Glutamatergic neuron (in vitro differentiated cells): ENCODE data around the gene KLHL2. TPM values are rescaled to one million over a fixed set of nuclear protein-coding genes. Genes with fewer than 3 reads are reported as not detected.

Experiments
- DNase-seq: peaks from one replicate; pipeline ENCODE4 v3.0.0; 2022
- H3K27ac Mint-ChIP-seq: one replicate; pipeline ENCODE4 v1.8.0; 2020; ENCODE audit warnings: mild to moderate bottlenecking, mixed read lengths, inconsistent platforms; ENCODE audit not compliant: unreplicated experiment
- H3K27me3 Mint-ChIP-seq: one replicate; pipeline ENCODE4 v1.8.0; 2020; ENCODE audit warnings: mild to moderate bottlenecking, moderate library complexity, mixed read lengths, inconsistent platforms; ENCODE audit not compliant: unreplicated experiment
- H3K36me3 Mint-ChIP-seq: one replicate; pipeline ENCODE4 v1.8.0; 2020; ENCODE audit warnings: mild to moderate bottlenecking, mixed read lengths, inconsistent platforms; ENCODE audit not compliant: unreplicated experiment
- H3K4me1 Mint-ChIP-seq: one replicate; pipeline ENCODE4 v1.8.0; 2020; ENCODE audit warnings: mild to moderate bottlenecking, low read depth, mixed read lengths, inconsistent platforms; ENCODE audit not compliant: unreplicated experiment
- H3K4me3 Mint-ChIP-seq: one replicate; pipeline ENCODE4 v1.8.0; 2020; ENCODE audit warnings: mild to moderate bottlenecking, mixed read lengths, inconsistent platforms; ENCODE audit not compliant: unreplicated experiment
- H3K9me3 Mint-ChIP-seq: one replicate; pipeline ENCODE4 v1.8.0; 2020; ENCODE audit warnings: mild to moderate bottlenecking, moderate library complexity, mixed read lengths, inconsistent platforms; ENCODE audit not compliant: unreplicated experiment
- total RNA-seq: library from RNA; stranded (reverse); fragmentation: NEBNext Ultra II Directional; extraction: Animal tissue kit (Norgen Biotek cat#: 25700); gene quantifications from one replicate; pipeline ENCODE4 v1.2.1, GENCODE V29; 2021; ENCODE audit not compliant: unreplicated experiment
- TF ChIP-seq, protein P1 (sequence below): fragments of 200-600 bp; sonication (generic); IDR thresholded peaks from one replicate; pipeline ENCODE4 v1.5.0; 2021; ENCODE audit not compliant: partially characterized antibody, unreplicated experiment

The KLHL2 gene
- total RNA-seq, 1 donor from 2014 or later: 19.7 TPM

DNA sequence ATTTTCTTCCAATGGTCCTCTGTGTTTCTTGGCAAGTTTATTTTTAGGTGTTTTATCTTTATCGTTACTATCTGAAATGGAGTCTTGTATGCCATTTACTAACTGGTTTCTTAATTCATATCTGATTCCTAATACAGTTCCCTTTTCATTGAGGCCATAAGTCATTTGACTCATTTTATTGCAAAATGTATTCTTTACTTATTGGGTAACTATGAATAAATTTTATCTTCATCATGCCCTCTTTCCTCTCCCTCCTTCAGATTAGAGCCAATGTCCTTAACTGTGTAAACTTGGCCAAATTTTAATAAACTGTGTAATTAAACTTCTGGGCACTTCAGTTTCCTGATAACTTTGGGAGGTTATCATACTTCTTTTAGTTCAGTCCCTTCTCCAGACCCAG is 100.8 kb downstream of the KLHL2 start:
- Mint-ChIP-seq H3K4me3 (no peak overlapping the region), H3K9me3 (no peaks in the 10 kb centered on the region), H3K27ac (no peak overlapping the region), H3K27me3 (no peaks in the 10 kb centered on the region), H3K36me3 (no peaks in the 10 kb centered on the region), H3K4me1 (no peaks in the 10 kb centered on the region)
- no peak for DNase-seq
- TF ChIP-seq, protein P1, sequence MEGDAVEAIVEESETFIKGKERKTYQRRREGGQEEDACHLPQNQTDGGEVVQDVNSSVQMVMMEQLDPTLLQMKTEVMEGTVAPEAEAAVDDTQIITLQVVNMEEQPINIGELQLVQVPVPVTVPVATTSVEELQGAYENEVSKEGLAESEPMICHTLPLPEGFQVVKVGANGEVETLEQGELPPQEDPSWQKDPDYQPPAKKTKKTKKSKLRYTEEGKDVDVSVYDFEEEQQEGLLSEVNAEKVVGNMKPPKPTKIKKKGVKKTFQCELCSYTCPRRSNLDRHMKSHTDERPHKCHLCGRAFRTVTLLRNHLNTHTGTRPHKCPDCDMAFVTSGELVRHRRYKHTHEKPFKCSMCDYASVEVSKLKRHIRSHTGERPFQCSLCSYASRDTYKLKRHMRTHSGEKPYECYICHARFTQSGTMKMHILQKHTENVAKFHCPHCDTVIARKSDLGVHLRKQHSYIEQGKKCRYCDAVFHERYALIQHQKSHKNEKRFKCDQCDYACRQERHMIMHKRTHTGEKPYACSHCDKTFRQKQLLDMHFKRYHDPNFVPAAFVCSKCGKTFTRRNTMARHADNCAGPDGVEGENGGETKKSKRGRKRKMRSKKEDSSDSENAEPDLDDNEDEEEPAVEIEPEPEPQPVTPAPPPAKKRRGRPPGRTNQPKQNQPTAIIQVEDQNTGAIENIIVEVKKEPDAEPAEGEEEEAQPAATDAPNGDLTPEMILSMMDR: no peak

DNA sequence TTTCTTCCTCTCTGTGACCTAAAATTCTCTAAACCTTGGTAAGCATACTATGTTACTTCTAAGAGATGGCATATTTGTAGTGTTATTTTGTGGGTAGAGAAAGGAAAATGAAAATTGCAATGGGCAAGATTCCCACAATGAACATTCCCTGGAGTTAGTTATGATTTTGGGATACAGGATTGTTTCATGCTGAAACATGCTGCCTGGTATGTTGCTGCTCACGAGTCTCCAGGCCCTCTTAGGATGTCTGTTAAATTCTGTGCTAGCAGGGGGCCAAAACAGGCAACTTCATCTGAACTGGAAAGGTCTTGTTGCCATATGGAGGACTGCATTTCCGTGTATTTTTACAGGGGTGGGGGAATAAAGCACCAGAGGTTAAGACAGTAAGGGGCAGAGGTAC is 101.2 kb downstream of the KLHL2 start:
- Mint-ChIP-seq H3K9me3 (no peaks in the 10 kb centered on the region), H3K36me3 (no peaks in the 10 kb centered on the region), H3K27ac (no peak overlapping the region), H3K4me1 (no peaks in the 10 kb centered on the region), H3K4me3 (no peak overlapping the region), H3K27me3 (no peaks in the 10 kb centered on the region)
- DNase-seq: no peak
- TF ChIP-seq, protein P1: no peak

DNA sequence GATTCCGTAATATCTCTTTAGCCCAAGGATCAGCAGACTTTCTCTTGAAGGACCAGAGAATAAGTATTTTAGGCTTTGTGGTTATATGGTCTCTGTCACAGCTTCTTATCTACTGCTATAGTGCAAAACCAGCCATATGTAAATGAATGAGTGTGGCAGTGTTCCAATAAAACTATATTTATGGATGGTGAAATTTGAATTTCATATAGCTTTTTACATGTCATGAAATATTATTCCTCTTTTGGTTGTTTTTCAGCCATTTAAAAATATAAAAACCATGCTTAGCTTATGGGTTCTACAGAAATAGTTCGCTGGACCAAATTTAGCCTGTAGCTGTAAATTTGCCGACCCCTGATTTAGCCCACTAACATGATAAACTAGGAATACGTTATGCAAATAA is 102.1 kb downstream of the KLHL2 start:
- H3K27me3 Mint-ChIP-seq: no peaks in the 10 kb centered on the region
- DNase-seq: no peak
- H3K9me3 Mint-ChIP-seq: no peaks in the 10 kb centered on the region
- TF ChIP-seq, protein P1: no peak
- H3K4me1 Mint-ChIP-seq: no peaks in the 10 kb centered on the region
- no peaks in the 10 kb centered on the region for H3K36me3 Mint-ChIP-seq
- no peak overlapping the region for H3K4me3 Mint-ChIP-seq
- no peak overlapping the region for H3K27ac Mint-ChIP-seq

DNA sequence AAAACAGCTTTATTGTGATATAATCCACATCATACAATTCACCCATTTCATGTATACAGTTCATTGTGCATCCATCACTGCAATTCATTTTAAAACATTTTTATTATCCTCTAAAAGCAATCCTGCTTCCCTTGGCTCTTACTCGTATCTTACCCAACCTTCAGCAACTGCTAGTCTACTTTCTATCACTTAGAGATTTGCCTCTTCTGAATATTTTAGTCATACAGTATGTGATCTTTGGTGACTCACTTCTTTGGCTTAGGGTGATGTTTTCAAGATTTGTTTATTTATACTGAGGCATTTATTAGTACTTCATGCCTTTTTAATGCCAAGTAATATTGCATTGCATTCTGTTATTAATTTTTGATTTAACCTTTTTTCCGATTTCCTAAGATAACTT is 105.1 kb downstream of the KLHL2 start:
- H3K27me3 Mint-ChIP-seq: no peaks in the 10 kb centered on the region
- H3K27ac Mint-ChIP-seq: no peak overlapping the region
- TF ChIP-seq, protein P1: no peak
- H3K4me3 Mint-ChIP-seq: no peak overlapping the region
- H3K36me3 Mint-ChIP-seq: no peaks in the 10 kb centered on the region
- no peaks in the 10 kb centered on the region for H3K9me3 Mint-ChIP-seq
- no peak for DNase-seq
- H3K4me1 Mint-ChIP-seq: no peaks in the 10 kb centered on the region

DNA sequence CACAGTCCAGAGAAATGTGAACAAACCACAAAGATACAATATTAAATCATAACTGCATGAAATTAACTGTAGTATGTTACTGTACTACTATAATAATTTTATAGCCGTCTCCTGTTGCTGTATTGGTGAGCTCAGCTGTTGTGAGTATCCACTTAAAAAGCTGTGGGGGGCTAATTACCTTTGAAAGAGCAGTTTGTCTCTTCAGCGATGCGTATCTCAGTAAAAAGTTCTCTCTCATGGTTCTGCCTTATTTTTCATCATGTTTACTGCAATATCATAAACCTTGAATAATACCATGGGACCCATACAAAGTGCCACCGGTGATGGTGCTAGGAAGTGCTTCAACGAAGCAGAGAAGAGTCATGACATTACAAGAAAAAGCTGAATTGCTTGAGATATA is 111.7 kb downstream of the KLHL2 start:
- Mint-ChIP-seq H3K27ac (no peak overlapping the region), H3K27me3 (no peaks in the 10 kb centered on the region), H3K4me1 (no peaks in the 10 kb centered on the region), H3K36me3 (no peaks in the 10 kb centered on the region), H3K9me3 (no peaks in the 10 kb centered on the region), H3K4me3 (no peak overlapping the region)
- no peak for DNase-seq
- TF ChIP-seq, protein P1: no peak
